ENCODE measurements around the gene GALNT9. TPM values are rescaled to one million over a fixed set of nuclear protein-coding genes. Genes with fewer than 3 reads are reported as not detected.
A peak's percentile ranks its signal among the peaks of the same experiment; 100 is the strongest.

Gene GALNT9
- polyA plus RNA-seq, 3 donors: not detected

GRCh38 chr12:132153501-132154340, 175.7 kb downstream of the GALNT9 start:
- peak overlapping the region in 1 of 3 experiments; percentile 35 for H3K4me3 ChIP-seq (replicated peaks in 1 of 3; ENCODE audit: low read depth in 2 of 3, low read length in 3 of 3)
- H3K4me2 ChIP-seq (replicated peaks; ENCODE audit: extremely low read depth, low read length, poor library complexity, severe bottlenecking): peak overlapping the region; percentile 59
- no peaks in the 10 kb centered on the region for H3K27me3 ChIP-seq (ENCODE audit: control insufficient read depth in 2 of 2, insufficient read depth in 2 of 2, low read length in 2 of 2)
- H3K36me3 ChIP-seq (replicated peaks in 1 of 2; ENCODE audit: control insufficient read depth in 1 of 2, insufficient read depth in 2 of 2, low read length in 2 of 2): peaks cover 15 to 45% of the 10 kb centered on the region in 2 donors
- H2AFZ ChIP-seq (ENCODE audit: insufficient read depth, low read depth, low read length, poor library complexity, severe bottlenecking): no peak overlapping the region
- Mint-ChIP-seq H3K9me3 (peaks cover 0 to 5% (median 0%) of the 10 kb centered on the region in 7 donors), H3K36me3 (peaks cover under 1 to 19% of the 10 kb centered on the region in 2 donors), H3K4me3 (peak overlapping the region; percentile 50 to 74), H3K4me1 (peaks cover 7% of the 10 kb centered on the region), H3K27ac (peak overlapping the region in 2 of 7 donors; percentile 49 to 61), H3K27me3 (ENCODE audit: low read depth in 3 of 3) (peaks cover 0 to 5% (median 1%) of the 10 kb centered on the region in 3 donors)
- H3K27ac ChIP-seq (ENCODE audit: low read depth in 1 of 2, low read length in 2 of 2): no peak overlapping the region
- H3K9ac ChIP-seq (ENCODE audit: insufficient read depth, low read length, poor library complexity, severe bottlenecking): no peak overlapping the region
- peak; percentile 93 for TF ChIP-seq CTCF (IDR thresholded peaks at IDR 0.05)
- H4K20me1 ChIP-seq (ENCODE audit: insufficient read depth, low read length): no peaks in the 10 kb centered on the region
- WGBS (ENCODE audit: insufficient coverage): 47% methylated on average over 41 of the region's 41 CpGs
- peaks cover 4 to 7% of the 10 kb centered on the region in 2 donors for H3K4me1 ChIP-seq (ENCODE audit: control insufficient read depth in 1 of 2, insufficient read depth in 2 of 2, low read length in 2 of 2)
- H3K79me2 ChIP-seq (ENCODE audit: insufficient read depth, low read length): no peaks in the 10 kb centered on the region
- intact Hi-C loops (cut with micrococcal nuclease): loop anchor here in 1 of 2 donors (5.0 kb wide), 1 partner anchor 464 kb away; the partner anchor contains the start of gene P2RX2
- peak; percentile 59 to 66 (median 66) for DNase-seq
- no peaks in the 10 kb centered on the region for H3K9me3 ChIP-seq (replicated peaks in 1 of 2; ENCODE audit: control insufficient read depth in 1 of 2, insufficient read depth in 1 of 2, low read length in 2 of 2)

GRCh38 chr12:132152953-132153352, 176.4 kb downstream of the GALNT9 start:
- Mint-ChIP-seq H3K9me3 (peaks cover 0 to 5% (median 0%) of the 10 kb centered on the region in 7 donors), H3K4me1 (peaks cover 7% of the 10 kb centered on the region), H3K36me3 (peaks cover 2 to 24% of the 10 kb centered on the region in 2 donors), H3K27me3 (ENCODE audit: low read depth in 3 of 3) (peaks cover 0 to 5% (median 0%) of the 10 kb centered on the region in 3 donors), H3K4me3 (no peak overlapping the region), H3K27ac (no peak overlapping the region)
- H3K36me3 ChIP-seq (replicated peaks in 1 of 2; ENCODE audit: control insufficient read depth in 1 of 2, insufficient read depth in 2 of 2, low read length in 2 of 2): peaks cover 19 to 44% of the 10 kb centered on the region in 2 donors
- no peak for TF ChIP-seq CTCF (IDR thresholded peaks at IDR 0.05)
- H3K4me2 ChIP-seq (replicated peaks; ENCODE audit: extremely low read depth, low read length, poor library complexity, severe bottlenecking): no peak overlapping the region
- H3K4me1 ChIP-seq (ENCODE audit: control insufficient read depth in 1 of 2, insufficient read depth in 2 of 2, low read length in 2 of 2): peaks cover 4 to 7% of the 10 kb centered on the region in 2 donors
- H2AFZ ChIP-seq (ENCODE audit: insufficient read depth, low read depth, low read length, poor library complexity, severe bottlenecking): no peak overlapping the region
- WGBS (ENCODE audit: insufficient coverage): 93% methylated on average over 17 of the region's 20 CpGs
- H3K27me3 ChIP-seq (ENCODE audit: control insufficient read depth in 2 of 2, insufficient read depth in 2 of 2, low read length in 2 of 2): no peaks in the 10 kb centered on the region
- no peak overlapping the region for H3K4me3 ChIP-seq (replicated peaks in 1 of 3; ENCODE audit: low read depth in 2 of 3, low read length in 3 of 3)
- H3K79me2 ChIP-seq (ENCODE audit: insufficient read depth, low read length): no peaks in the 10 kb centered on the region
- no peaks in the 10 kb centered on the region for H4K20me1 ChIP-seq (ENCODE audit: insufficient read depth, low read length)
- H3K9ac ChIP-seq (ENCODE audit: insufficient read depth, low read length, poor library complexity, severe bottlenecking): no peak overlapping the region
- no peaks in the 10 kb centered on the region for H3K9me3 ChIP-seq (replicated peaks in 1 of 2; ENCODE audit: control insufficient read depth in 1 of 2, insufficient read depth in 1 of 2, low read length in 2 of 2)
- H3K27ac ChIP-seq (ENCODE audit: low read depth in 1 of 2, low read length in 2 of 2): no peak overlapping the region
- intact Hi-C loops (cut with micrococcal nuclease): loop anchor here in 1 of 2 donors (5.0 kb wide), 1 partner anchor 464 kb away; the partner anchor contains the start of gene P2RX2
- no peak for DNase-seq
